GM19238 (cell line): ENCODE data around the gene SH2D1B.

Experiments
- DNase-seq: peaks from one replicate; pipeline ENCODE4 v3.0.0; 2011; ENCODE audit warnings: low spot score; ENCODE audit not compliant: insufficient read length

SH2D1B gene

GRCh38 chr1:162398999-162399580 lies 12.8 kb downstream of the SH2D1B start:
- DNase-seq = no peak

DNA sequence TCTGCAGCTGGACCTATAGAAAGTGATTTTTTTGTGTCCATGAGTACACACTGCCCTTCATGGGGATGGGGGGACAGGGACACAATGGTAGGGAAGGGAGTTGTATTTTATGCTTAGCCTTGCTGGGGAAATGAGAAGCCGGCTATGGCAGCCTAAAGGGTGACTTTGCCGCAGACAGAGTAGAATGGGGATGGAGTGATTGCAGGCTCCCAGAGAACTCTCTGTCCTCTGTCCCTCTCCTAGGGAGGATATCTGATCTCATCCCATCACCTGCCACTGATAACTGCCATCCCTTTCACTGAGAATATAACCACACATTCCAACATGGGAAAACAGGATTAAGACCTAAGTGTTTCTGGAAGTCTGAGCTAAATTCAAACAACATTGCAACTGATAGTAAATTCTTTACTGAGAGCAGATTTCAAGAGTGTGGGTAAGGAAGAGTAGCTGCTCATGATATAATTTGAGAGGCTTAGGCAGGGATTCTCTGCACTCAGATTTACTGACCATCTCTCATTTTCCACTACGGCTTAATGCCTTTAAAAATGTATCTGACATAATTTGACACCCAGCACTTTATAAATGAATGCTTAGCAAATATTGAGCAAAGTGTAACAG lies 13.9 kb downstream of the SH2D1B start:
- no peak for DNase-seq

DNA sequence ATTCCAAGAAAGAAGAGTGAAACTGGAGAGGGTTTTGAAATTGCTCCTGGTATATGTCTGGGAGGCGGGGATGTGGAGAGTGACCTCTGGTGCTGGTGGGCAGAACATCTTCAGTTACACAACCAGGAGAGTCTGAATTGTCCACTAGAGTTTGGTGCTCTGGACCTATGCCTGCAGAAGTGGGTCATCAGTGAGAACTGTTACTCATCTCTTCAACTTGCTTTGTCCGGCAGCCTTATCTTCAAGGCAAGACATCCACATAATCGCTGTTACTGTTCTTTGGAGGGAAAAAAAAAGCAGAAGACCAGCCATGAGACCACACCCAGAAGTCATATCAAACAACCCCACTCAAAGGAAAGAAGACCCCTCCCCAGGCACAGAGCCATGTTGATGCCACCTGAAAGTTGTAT lies 14.9 kb downstream of the SH2D1B start:
- no peak for DNase-seq

- DNase-seq = no peak
These were observed 15.6 kb downstream of the SH2D1B start for GRCh38 chr1:162396201-162396906.

GRCh38 chr1:162391790-162392563 lies 20.0 kb downstream of the SH2D1B start:
- DNase-seq = no peak

DNA sequence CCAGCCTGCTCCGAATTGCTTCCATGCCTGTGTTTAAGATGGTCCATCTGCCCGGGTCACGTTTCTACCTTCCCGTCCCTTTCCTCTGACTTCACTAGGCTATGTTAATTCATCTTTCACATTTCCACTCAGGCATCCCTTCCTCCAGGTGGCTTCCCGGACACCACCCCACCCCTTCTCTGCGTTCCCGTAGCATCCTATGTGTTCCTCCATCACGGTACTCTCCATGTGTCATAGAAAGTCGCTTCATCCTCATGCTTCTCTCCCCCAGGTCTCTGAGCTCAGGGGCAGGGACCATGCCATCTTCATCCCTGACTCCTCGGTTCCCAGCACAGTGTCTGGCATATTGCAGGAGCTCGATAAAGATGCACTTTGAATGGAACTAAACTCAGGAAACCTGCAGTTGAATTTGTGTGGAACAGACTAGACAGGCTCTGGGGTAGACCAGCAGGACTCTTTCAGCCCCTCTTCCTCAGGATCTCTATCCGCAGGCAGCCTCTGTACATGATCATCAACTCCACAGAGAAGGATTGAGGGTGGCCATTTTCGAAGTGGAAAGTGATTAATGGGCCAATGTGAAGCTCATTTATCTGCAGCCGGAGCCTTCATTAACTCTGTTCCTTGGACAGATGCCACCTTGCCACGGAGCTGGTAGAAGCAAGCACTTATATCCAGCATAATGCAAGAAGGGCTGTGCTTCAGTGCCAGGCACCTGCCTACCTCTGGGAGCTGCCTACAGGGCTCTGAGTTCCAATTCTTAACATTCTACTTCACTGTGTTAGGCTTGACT lies 21.3 kb downstream of the SH2D1B start:
- DNase-seq = no peak

- DNase-seq = no peak
These were observed 22.0 kb downstream of the SH2D1B start for GRCh38 chr1:162389971-162390370.

DNA sequence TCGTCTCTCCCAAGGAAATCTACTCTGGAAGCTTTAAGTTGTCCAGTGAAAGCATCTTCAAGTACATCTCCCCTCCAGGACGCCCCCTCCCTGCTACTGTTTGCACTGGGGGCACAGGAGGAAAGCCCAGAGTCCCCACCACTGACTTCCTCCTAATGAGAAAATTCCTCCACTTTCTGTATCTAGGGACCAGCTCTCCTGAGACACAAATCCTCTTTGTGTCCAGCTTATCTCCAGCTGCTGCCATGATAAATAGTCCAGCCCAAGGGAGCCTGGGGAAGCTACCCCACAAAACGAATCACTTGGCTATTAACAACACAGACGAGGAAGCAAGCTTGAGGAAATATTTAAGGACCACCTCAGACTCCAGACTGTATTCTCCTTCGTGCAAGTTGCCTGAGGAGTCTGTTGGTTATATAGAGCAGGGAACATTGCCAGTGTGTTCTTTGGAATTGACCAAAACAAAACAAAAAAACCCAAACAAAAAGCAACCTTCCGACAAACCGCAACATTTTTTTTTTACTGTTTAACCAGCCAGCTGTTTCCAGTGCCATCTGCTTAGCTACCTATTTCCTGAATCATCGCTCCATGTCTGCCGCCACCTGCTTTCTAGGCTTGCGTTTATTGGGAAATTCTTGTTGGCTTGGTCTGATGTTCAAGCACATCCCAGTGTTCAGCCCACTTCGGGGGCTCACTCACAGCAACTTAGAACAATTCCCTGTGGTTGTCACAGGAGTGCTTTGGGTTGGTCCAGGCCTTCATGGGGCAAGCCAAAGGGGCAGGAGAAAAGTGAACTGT lies 22.7 kb downstream of the SH2D1B start:
- no peak for DNase-seq

DNA sequence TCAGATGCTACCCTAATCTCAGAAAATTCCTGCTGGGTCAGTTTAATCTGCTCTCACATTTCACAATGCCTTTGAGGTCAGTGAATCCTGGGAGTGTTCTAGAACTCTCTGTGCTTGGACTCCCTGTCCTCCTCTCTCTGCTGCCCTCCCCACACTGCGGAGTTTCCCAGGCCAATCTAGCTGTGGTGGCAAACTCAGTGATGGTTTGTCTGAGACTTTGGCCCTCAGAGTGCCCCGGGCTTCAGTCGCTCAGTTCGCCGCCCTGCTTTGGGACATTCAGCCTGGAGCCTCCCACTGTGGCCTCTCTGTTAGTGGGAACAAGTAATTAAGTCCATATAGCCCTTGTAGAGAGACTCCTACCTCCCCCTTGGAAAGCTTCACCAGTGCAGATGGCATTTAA lies 23.3 kb downstream of the SH2D1B start:
- DNase-seq = no peak

DNA sequence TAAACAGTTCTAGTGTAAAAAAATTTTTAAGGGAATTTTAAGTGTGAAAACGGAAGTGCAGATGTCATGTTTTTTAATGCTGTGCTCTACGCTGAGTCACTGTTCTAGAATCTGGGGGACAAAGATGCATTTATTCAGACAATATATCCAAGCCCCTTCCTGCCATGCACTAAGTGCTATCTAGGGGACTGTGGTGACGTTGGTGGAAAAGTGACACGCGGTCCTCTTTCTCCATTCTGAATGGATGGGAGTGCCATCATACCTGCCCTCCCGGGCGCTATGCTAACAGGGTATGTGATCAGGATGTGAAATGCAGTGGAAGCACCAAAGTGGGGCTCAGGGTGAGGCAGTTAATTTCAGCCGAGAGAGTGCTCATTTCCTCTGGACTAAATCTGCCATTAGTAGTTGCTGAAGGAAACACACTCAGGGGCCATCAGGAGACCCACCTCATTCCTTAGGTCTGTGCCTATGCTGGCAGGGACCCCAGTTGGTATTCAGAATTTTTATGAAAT lies 23.8 kb downstream of the SH2D1B start:
- DNase-seq = no peak

- DNase-seq = no peak
These were observed 24.5 kb downstream of the SH2D1B start for GRCh38 chr1:162387226-162388082.

DNA sequence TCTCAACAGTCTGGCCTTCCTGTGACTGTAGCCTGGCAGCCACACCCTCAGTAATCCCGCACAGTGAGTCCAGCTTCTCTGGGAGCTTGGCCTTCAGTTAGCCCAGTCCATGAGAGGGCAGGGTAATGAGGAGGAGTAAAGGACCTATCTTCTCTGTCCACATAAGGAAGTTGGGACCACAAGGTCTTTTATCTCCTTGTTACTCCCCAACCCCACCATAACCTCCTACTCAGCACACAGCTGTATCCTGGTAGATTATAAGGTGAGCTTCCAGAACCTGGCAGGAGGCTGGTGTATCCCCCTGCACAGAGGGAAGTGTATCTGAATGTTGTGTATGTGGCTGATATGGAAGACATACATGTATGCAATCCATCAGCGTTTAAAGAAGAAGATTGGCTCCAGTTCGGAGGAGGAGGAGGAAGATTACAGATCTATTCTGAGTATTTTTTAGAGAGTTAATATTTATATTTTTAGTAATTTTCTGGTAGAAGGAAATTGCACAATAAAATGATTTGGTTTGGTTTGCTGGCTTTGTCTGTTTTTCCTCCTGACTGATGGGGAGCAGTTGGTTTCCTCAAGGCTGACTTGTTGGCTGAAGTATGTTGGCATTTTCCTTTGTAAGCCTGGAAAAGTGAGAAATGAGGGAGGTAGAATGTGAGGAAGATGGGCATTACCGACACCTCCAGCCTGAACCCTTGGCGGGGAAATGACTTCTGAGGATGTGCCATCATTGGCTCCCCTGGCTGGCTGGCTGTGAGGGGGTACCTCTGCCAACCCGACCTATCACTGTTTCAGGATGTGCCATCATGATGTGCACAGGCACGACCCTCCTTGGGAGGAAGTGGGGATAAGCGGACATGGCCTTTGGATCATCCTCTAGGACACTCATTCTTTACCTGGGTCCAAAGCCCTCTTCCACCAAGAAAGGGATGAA lies 25.4 kb downstream of the SH2D1B start:
- DNase-seq = no peak

DNA sequence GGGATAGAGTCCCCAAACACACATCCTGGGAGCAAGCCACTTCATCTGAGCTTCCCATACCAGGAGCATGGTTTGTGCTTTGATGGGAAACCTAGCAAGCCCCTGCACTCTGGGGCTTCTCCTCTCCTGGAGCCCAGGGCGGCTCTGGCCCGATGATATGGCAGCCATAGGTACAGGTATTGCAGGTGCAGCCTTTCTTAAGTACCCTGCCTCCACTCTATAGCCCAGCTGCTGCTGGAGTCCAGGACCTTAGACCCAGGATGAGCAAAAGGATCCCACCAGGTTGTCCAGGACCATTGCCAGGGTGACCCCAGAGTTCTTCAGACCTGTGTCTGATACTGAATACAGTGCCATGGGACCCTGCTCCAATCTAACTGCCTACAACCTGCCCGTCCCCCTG lies 26.2 kb downstream of the SH2D1B start:
- DNase-seq = no peak

GRCh38 chr1:162385280-162385623 lies 26.7 kb downstream of the SH2D1B start:
- DNase-seq = no peak

DNA sequence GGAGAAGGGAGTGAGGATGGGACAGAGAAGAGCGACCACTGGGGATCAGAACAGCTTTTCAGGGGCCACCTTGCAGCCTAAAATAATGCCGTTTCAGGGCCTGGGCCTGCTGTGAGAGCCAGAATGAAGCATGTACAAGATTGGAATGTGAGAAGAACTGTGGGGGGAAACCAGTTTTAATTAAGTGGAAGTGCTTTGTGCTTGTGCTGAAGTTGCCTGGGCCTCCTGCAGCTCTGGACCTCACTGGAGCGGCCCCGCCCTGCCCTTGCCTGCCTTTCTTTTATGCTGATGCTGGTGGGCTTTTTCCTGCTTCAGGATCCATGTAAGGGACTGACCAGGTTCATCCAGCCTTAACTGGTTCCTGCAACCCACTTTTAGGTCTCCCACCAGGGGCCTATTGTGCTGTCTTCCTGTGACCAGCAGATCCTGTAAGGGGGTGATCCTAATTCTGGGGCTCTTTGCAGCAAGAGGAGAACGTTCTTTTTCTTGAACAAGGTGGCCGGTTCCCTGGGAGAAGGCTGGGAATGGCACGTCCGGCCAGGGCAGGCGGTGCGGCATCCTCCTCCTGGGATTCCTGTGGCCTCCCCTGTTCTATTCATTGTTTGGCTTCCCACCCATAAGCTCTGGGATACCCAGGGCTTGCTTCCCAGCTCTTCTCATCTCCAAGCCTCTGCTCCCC lies 27.2 kb downstream of the SH2D1B start:
- no peak for DNase-seq

- no peak for DNase-seq
These were observed 27.8 kb downstream of the SH2D1B start for GRCh38 chr1:162384116-162384515.

- DNase-seq = no peak
These were observed 28.4 kb downstream of the SH2D1B start for GRCh38 chr1:162383516-162383915.

GRCh38 chr1:162383091-162383490 lies 28.8 kb downstream of the SH2D1B start:
- DNase-seq = no peak
